HEK293T (cell line): ENCODE results near the gene CPEB4.

ENCODE experiments used
- BHLHE40 ChIP-seq: fragments of 450-650 bp; IDR thresholded peaks from 2 replicates; pipeline ENCODE4 v1.6.1; 2016; ENCODE audit warnings: mild to moderate bottlenecking, moderate library complexity, borderline replicate concordance
- CTBP1 ChIP-seq: fragments of 450-650 bp; IDR thresholded peaks from 2 replicates; pipeline ENCODE4 v1.6.1; 2016; ENCODE audit warnings: borderline replicate concordance
- ELF4 ChIP-seq: fragments of 450-650 bp; IDR thresholded peaks from 2 replicates; pipeline ENCODE4 v1.6.1; 2017; ENCODE audit warnings: antibody characterized with exemption
- FOXK2 ChIP-seq: fragments of 450-650 bp; IDR thresholded peaks from 2 replicates; pipeline ENCODE4 v1.6.1; 2016; ENCODE audit warnings: mild to moderate bottlenecking
- FOXM1 ChIP-seq: fragments of 450-650 bp; IDR thresholded peaks from 2 replicates; pipeline ENCODE4 v1.6.1; 2017; ENCODE audit warnings: mild to moderate bottlenecking, borderline replicate concordance
- SP1 ChIP-seq: fragments of 450-650 bp; IDR thresholded peaks from 2 replicates; pipeline ENCODE4 v1.6.1; 2017
- SUZ12 ChIP-seq: fragments of 450-650 bp; IDR thresholded peaks from 2 replicates; pipeline ENCODE4 v1.6.1; 2016; ENCODE audit warnings: mild to moderate bottlenecking
- TARDBP ChIP-seq: fragments of 450-650 bp; IDR thresholded peaks from 2 replicates; pipeline ENCODE4 v1.6.1; 2016
- ZNF384 ChIP-seq: fragments of 450-650 bp; IDR thresholded peaks from 2 replicates; pipeline ENCODE4 v1.6.1; 2016
- TF ChIP-seq, protein P1 (sequence below): fragments of 450-650 bp; IDR thresholded peaks from 2 replicates; pipeline ENCODE4 v1.6.1; 2016

- TF ChIP-seq CTBP1 (no peak), SP1 (no peak), FOXM1 (no peak), SUZ12 (no peak), ELF4 (no peak), FOXK2 (no peak), BHLHE40 (no peak), TARDBP (no peak), ZNF384 (no peak)
- TF ChIP-seq, protein P1, sequence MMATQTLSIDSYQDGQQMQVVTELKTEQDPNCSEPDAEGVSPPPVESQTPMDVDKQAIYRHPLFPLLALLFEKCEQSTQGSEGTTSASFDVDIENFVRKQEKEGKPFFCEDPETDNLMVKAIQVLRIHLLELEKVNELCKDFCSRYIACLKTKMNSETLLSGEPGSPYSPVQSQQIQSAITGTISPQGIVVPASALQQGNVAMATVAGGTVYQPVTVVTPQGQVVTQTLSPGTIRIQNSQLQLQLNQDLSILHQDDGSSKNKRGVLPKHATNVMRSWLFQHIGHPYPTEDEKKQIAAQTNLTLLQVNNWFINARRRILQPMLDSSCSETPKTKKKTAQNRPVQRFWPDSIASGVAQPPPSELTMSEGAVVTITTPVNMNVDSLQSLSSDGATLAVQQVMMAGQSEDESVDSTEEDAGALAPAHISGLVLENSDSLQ = no peak
Observed at GRCh38 chr5:173895401-173896165, 7.4 kb downstream of the CPEB4 start.
